NCI-H1092 treated with DMSO at 0.1 percent for 48 hours (cell line): Measurements from ENCODE around the gene FABP1.

ENCODE experiments used
- DNase-seq: peaks from one replicate; lab custom pipeline; 2025; lab: John Stamatoyannopoulos, UW

Gene FABP1

DNA sequence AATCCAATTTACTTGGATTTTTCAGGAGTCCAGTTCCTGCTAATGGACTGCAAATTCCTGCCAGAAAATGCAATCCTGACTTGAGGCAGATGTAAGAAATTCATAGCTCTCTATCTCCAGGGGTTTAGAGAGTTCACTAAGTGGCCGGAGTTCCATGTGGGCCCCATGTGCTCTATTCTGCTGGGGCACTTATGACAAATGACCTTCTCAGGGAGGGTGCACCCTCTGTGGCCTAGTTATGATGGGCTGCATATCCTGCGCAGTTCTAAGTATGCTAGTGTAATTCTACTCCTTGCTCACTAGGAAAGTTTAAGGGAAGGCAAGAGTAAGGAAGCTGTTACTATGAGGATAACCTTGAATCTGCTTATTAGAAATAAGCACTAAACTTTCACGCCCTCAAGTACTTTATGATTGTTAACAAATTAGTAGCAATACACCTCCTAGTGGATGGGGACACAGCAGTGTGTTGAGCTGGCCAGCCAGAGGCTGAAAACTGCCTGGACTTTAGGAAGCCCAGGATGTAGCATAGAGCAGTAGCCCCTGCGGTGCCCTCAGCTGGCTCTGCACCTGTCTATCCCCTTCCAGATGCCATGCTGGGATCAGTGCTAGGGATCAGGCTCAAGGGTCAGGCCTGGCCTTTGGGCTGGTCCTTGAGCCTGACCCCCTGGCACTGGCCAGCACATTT is 45.8 kb downstream of the FABP1 start:
- no peak for DNase-seq

DNA sequence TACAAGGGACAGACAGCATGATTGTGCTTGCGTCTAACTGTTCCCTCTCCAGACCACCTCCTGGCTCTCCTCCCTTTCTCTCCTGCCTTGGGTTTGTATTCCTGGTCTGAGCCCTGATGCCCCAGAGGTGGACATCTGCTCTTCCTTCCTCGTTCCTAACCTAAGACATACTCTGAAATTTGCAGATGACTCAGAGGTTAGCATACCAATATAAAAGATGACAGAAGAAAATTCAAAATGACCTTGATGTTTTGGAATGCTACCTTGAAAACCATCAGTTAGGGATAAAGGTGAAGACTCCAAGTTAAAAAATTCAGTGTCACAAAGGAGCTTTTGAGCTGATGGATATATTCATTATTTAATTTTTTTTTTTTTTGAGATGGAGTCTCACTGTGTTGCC is 47.3 kb downstream of the FABP1 start:
- DNase-seq: no peak

DNA sequence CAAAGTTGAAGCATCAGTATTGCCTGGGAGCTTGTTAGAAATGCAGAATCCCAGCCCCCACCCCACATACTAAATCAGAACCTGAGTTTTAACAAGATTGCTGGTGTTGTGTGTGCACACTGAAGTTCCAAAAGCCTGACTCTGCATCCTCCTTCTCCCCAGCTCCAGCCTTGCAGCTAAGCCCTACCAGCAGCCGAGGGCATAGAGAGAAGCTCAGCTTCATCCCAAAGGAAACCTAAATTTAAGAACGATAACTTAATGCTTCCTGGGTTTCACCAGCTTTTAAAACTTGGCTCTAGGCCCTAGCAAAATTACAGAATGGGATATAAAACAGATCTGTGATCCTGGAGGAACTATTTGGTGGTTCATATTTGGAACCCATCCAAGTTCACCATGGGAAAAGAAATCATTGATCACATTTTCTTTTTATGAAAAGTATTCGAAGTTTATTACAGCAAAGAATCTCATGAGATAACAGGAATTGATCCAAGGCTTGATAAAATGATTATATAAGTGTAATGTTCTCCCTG is 49.2 kb downstream of the FABP1 start:
- no peak for DNase-seq

DNA sequence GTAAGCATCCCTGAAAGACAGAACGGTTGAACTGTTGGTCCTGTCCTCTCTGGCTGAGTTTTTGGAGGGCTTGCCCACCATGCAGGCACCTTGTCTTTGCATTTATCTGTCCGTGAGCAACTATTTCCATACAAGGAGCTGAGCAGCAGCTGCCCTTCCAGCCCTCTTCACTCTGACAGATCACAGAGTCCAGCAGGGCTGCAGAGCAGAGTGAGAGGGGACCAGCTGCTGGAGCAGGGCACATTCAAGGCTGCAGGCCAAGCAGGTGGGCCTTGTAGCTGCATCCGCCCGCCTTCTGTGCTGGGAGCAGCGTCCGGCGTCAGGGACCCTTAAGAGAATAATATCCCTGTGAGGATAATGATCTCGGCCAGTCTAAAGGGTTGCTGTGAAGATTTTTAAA is 50.8 kb downstream of the FABP1 start:
- peak; percentile 14 for DNase-seq

DNA sequence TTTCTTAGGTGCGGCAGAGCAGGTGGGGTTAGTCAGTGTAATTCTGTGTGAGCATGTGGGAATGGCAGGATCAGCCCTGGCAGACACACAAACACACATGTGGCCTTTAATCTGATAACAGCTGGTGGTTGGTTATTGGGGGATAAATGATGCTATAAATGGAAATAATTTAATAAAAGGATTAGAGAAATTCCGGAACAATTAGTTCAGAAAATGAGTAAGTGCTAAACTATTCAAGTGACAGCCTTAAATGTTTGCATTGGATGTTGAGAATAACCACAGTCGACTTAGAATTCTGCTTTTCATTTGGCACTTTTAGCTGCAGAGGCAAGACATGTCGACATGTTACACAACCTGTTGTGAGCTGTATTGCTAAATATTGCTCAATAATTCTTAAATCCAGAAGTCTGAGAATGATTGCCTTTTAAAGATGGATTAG is 53.0 kb downstream of the FABP1 start:
- no peak for DNase-seq

DNA sequence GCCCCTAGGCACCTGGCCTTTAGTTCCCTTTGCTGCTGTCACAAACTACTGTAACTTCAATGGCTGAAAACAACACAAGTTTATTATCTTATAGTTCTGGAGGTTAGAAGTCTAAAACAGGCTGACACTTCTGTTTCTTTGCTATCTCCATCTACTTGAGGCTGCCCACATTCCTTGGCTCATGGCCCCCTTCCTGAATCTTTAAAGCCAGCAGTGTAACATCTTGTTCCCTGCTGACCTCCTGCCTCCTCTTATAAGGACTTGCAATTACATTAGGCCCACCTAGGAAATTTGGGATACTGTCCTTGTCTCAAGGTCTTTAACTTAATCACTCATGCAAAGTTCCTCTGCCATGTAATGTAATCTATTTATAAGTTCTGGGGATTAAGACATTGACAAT is 53.7 kb downstream of the FABP1 start:
- DNase-seq: no peak
